T-cell (primary cell): ENCODE results near the gene ARHGEF16. TPM values are rescaled to one million over a fixed set of nuclear protein-coding genes. Genes with fewer than 3 reads are reported as not detected.

Experiments used
- ATAC-seq, 4 experiments: fragments of 200-7000 bp in 3 of 4; fragments of 150-1000 bp in 1 of 4; cut with Tn5 transposase; replicated peaks in 1 of 4; 1 replicate in 3 of 4; 2 replicates in 1 of 4; pipeline ENCODE4 v1.10.0; 2021; ENCODE audit warnings: moderate library complexity in 3 of 4, mild to moderate bottlenecking in 2 of 4, moderate number of reproducible peaks in 1 of 4
- CTCF ChIA-PET, 2 donors: fragments of 300-600 bp; sonication (Branson Sonifier 250); formaldehyde crosslinking; loops; one replicate each; lab custom pipeline; 2022; ENCODE audit warnings: antibody characterized with exemption in 2 of 2; lab: Charles Lee
- POLR2A ChIA-PET, 2 donors: fragments of 300-600 bp; sonication (Branson Sonifier 250); formaldehyde crosslinking; loops; one replicate each; lab custom pipeline; 2022; ENCODE audit warnings: antibody characterized with exemption in 2 of 2; lab: Charles Lee
- DNase-seq, 35 experiments: peaks; one replicate each; pipeline versions ENCODE4 v3.0.0 to v3.0.0-alpha.2; 2013 to 2023
- H3K27ac ChIP-seq: one replicate; pipeline ENCODE4 v1.5.1; 2013; ENCODE audit warnings: low read length
- H3K27me3 ChIP-seq, 2 experiments: replicated peaks in 1 of 2; 1 replicate in 1 of 2; 2 replicates in 1 of 2; pipeline versions ENCODE4 v1.6.1 to v1.7.0; 2013; ENCODE audit warnings: low read length in 1 of 2, mixed read lengths in 1 of 2; ENCODE audit not compliant: control insufficient read depth in 2 of 2, insufficient read depth in 2 of 2; ENCODE audit errors: extremely low read depth in 1 of 2
- H3K36me3 ChIP-seq, 2 donors: 1 replicate in 1 of 2; 2 replicates in 1 of 2; pipeline versions ENCODE4 v1.6.1 to v1.7.0; 2013; ENCODE audit warnings: low read length in 1 of 2; ENCODE audit not compliant: control insufficient read depth in 2 of 2, insufficient read depth in 1 of 2; ENCODE audit errors: extremely low read depth in 1 of 2
- H3K4me1 ChIP-seq, 2 experiments: 1 replicate in 1 of 2; 2 replicates in 1 of 2; pipeline versions ENCODE4 v1.6.1 to v1.7.0; 2013; ENCODE audit warnings: low read length in 2 of 2, mixed read lengths in 1 of 2; ENCODE audit not compliant: insufficient read depth in 2 of 2, control insufficient read depth in 1 of 2; ENCODE audit errors: extremely low read depth in 1 of 2
- H3K4me3 ChIP-seq, 2 donors: 1 replicate in 1 of 2; 2 replicates in 1 of 2; pipeline versions ENCODE4 v1.5.1 to v1.7.0; 2013; ENCODE audit warnings: mild to moderate bottlenecking in 2 of 2, low read length in 1 of 2, moderate library complexity in 1 of 2; ENCODE audit not compliant: control insufficient read depth in 1 of 2; ENCODE audit errors: extremely low read depth in 1 of 2
- H3K9me3 ChIP-seq: 2 replicates; pipeline ENCODE4 v1.7.0; 2013
- H3K27ac Mint-ChIP-seq, 2 donors: one replicate each; pipeline ENCODE4 v1.8.0; 2020 to 2021; ENCODE audit warnings: mild to moderate bottlenecking in 2 of 2, mixed read lengths in 2 of 2
- H3K27me3 Mint-ChIP-seq, 2 donors: one replicate each; pipeline ENCODE4 v1.8.0; 2021 to 2022; ENCODE audit warnings: mixed read lengths in 2 of 2
- H3K36me3 Mint-ChIP-seq: one replicate; pipeline ENCODE4 v1.8.0; 2021; ENCODE audit warnings: mixed read lengths
- H3K4me1 Mint-ChIP-seq, 3 donors: one replicate each; pipeline ENCODE4 v1.8.0; 2020 to 2022; ENCODE audit warnings: mixed read lengths in 3 of 3, mild to moderate bottlenecking in 1 of 3
- H3K4me3 Mint-ChIP-seq, 3 donors: one replicate each; pipeline ENCODE4 v1.8.0; 2020 to 2022; ENCODE audit warnings: mild to moderate bottlenecking in 3 of 3, mixed read lengths in 3 of 3, moderate library complexity in 3 of 3
- H3K9me3 Mint-ChIP-seq, 3 donors: one replicate each; pipeline ENCODE4 v1.8.0; 2020 to 2022; ENCODE audit warnings: mixed read lengths in 3 of 3
- WGBS: methylation state at CpG from one replicate; pipeline ENCODE4 v1.1.5; 2013; ENCODE audit warnings: missing lambda C conversion rate; ENCODE audit not compliant: insufficient coverage; 5-methylcytosine and 5-hydroxymethylcytosine counted together
- total RNA-seq, 35 experiments: library from RNA in 6 of 35; stranded (reverse) in 6 of 35; fragments of 120-200 nt in 1 of 35; gene quantifications; one replicate each; pipeline versions ENCODE4 v1.2.1 to v1.2.4 and lab custom pipeline; 2013 to 2026

ARHGEF16 gene
- total RNA-seq, 5 donors from 2014 or later (not counting 1 experiment from before 2014, with no cell fraction given) = 0.22 to 0.44 (median 0.29) TPM; not detected in 1

DNA sequence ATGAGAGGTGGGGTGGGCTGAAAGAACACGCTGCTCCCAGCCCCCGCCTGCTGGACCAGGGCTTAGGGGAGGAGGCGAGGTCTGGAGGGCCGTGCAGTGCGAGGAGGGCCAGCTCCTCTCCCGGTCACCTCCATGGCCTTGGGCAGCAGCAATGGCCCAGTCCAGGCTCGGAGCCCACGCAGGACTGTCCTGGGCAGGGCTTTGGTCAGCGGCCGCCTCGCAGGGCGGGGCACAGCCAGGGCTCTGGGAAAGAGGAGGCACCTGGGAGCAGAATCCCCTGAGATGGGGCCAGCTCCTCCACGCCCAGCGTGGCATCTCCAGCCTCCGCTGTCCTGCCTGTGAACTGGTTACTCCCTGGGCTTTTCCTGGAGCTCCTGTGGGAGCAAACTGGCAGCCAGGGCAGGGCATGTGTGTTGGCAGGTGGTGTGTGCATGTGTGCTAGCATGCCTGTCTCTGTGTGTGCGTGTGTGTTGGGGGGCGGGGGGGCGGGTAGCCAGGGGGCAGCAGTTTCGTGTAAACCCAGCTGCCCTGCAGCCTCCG, 27.4 kb downstream of the ARHGEF16 start:
- Histone ChIP-seq H3K27me3 (peaks cover 0 to 38% of the 10 kb centered on the region in 2 experiments), H3K4me3 (no peak overlapping the region), H3K4me1 (no peaks in the 10 kb centered on the region), H3K36me3 (no peaks in the 10 kb centered on the region), H3K9me3 (no peaks in the 10 kb centered on the region), H3K27ac (no peak overlapping the region)
- Mint-ChIP-seq H3K36me3 (no peaks in the 10 kb centered on the region), H3K27me3 (no peaks in the 10 kb centered on the region), H3K4me1 (peaks cover 0 to 2% (median 0%) of the 10 kb centered on the region in 3 donors), H3K4me3 (no peak overlapping the region), H3K9me3 (no peaks in the 10 kb centered on the region), H3K27ac (no peak overlapping the region)
- ATAC-seq (no peak), DNase-seq (no peak)
- ChIA-PET POLR2A (no interaction called here), CTCF (interaction anchor here in 1 of 2 donors (0.5 kb wide), 1 partner anchor 12 kb away, joined by 4 read pairs; no protein-coding TSS in a partner anchor)
- 74% methylated on average over 20 of the region's 20 CpGs for WGBS

DNA sequence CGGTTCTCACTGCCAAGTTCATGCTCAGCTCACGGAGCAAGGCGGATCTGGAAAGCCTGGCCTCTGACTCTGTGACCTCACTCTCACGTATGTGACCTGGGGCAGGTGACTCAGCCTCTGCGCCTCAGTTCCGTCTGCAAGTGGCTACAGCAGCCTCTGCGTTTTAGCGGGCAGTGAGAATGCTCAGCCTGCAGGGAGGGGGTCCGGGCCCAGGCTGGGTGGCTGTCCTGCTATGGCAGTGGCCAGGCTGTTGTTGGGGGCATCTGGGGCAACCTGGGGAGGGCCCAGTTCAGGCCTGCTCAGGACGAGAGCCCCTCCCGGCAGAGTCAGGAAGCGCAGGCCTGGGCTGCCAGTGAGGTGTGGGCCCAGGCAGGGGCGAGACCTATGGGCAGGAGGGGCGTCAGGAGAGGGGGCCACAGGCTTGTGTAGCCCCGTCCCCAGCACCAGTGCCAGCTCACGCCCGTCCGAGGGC, 27.9 kb downstream of the ARHGEF16 start:
- CTCF ChIA-PET = no interaction called here
- ATAC-seq = peak in 2 of 4 experiments; percentile 29 to 31
- DNase-seq = no peak
- Mint-ChIP-seq H3K27ac (no peak overlapping the region), H3K4me3 (no peak overlapping the region), H3K36me3 (no peaks in the 10 kb centered on the region), H3K4me1 (peaks cover 0 to 2% (median 0%) of the 10 kb centered on the region in 3 donors), H3K9me3 (peaks cover 0 to 4% (median 2%) of the 10 kb centered on the region in 3 donors), H3K27me3 (no peaks in the 10 kb centered on the region)
- Histone ChIP-seq H3K4me3 (no peak overlapping the region), H3K36me3 (no peaks in the 10 kb centered on the region), H3K27ac (no peak overlapping the region), H3K4me1 (no peaks in the 10 kb centered on the region), H3K9me3 (no peaks in the 10 kb centered on the region), H3K27me3 (peaks cover 0 to 36% of the 10 kb centered on the region in 2 experiments)
- 38% methylated on average over 18 of the region's 18 CpGs for WGBS
- POLR2A ChIA-PET = no interaction called here

DNA sequence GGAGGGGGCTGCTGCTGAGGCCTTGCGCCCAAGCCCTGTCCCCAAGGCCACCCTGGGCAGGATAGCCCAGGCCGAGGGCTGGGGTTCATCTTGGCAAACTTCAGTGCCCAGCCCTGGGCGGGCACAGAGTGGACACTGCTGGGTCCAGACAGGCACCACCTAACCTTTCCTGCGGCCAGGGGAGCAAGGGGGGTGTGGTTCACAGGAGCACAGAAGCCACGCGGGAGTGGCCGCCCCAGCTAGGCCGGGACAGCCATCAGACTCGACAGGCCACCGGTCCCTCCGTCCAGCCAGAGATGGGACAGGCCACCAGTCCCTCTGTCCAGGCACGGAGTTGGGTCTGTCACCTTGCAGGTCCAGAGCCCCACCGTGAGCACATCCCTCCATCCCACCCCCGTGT, 28.9 kb downstream of the ARHGEF16 start:
- no peak overlapping the region for H3K27ac ChIP-seq
- peaks cover 0 to 10% (median 7%) of the 10 kb centered on the region in 3 donors for H3K9me3 Mint-ChIP-seq
- peaks cover 0 to 2% (median 0%) of the 10 kb centered on the region in 3 donors for H3K4me1 Mint-ChIP-seq
- H3K27me3 Mint-ChIP-seq = no peaks in the 10 kb centered on the region
- POLR2A ChIA-PET = no interaction called here
- H3K36me3 ChIP-seq = no peaks in the 10 kb centered on the region
- ATAC-seq = no peak
- no peak overlapping the region for H3K4me3 ChIP-seq
- H3K27ac Mint-ChIP-seq = no peak overlapping the region
- CTCF ChIA-PET = no interaction called here
- H3K36me3 Mint-ChIP-seq = no peaks in the 10 kb centered on the region
- no peak for DNase-seq
- WGBS = 66% methylated on average over 13 of the region's 14 CpGs
- peaks cover 0 to 32% of the 10 kb centered on the region in 2 experiments for H3K27me3 ChIP-seq
- no peak overlapping the region for H3K4me3 Mint-ChIP-seq
- no peaks in the 10 kb centered on the region for H3K4me1 ChIP-seq
- H3K9me3 ChIP-seq = no peaks in the 10 kb centered on the region

DNA sequence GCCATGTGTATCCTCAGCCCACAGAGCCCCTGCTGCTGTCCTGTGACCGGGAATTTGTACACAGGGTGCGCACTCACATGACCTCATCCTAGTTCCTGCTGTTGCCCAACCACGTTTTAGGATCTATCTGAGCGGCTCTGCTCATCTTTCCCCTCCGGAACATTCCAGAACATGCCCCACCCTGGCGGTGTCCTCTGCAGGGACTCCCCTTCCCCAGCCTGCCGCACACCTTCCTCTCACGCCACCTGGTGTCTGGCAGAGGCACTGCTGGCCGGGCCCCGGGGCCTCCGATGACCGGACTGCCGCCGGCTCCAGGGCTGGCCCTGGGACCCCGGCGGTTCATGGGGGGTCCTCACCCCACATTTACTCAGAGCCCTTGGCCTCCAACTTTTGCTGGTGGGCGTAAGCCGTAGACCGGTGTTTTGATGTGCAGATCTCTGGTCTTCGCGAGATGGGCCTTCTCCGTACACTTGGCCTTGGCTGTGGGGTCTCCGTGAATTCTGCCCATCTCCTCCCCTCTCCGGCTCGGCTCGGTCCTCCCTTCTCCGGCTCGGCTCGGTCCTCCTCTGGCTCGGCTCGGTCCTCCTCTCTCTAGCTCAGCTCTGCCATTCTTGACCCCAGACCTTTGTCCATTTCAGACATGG, 29.5 kb downstream of the ARHGEF16 start:
- H3K4me1 Mint-ChIP-seq = peaks cover 0 to 2% (median 0%) of the 10 kb centered on the region in 3 donors
- ChIA-PET CTCF (interaction anchor here (0.6 to 0.7 kb wide), 3 partner anchors 31 to 1372 kb away, joined by 3 read pairs; no protein-coding TSS in a partner anchor), POLR2A (no interaction called here)
- 34% methylated on average over 19 of the region's 31 CpGs for WGBS
- H3K36me3 ChIP-seq = no peaks in the 10 kb centered on the region
- H3K27ac Mint-ChIP-seq = no peak overlapping the region
- no peak overlapping the region for H3K4me3 ChIP-seq
- DNase-seq (peak in 17 of 35 experiments; percentile 7 to 43 (median 26)), ATAC-seq (peak in 3 of 4 experiments; percentile 36 to 46 (median 42))
- peaks cover 0 to 32% of the 10 kb centered on the region in 2 experiments for H3K27me3 ChIP-seq
- peaks cover 0 to 15% (median 12%) of the 10 kb centered on the region in 3 donors for H3K9me3 Mint-ChIP-seq
- H3K4me1 ChIP-seq = no peaks in the 10 kb centered on the region
- H3K27me3 Mint-ChIP-seq = no peaks in the 10 kb centered on the region
- H3K36me3 Mint-ChIP-seq = peaks cover 4% of the 10 kb centered on the region
- no peaks in the 10 kb centered on the region for H3K9me3 ChIP-seq
- no peak overlapping the region for H3K4me3 Mint-ChIP-seq
- H3K27ac ChIP-seq = no peak overlapping the region

DNA sequence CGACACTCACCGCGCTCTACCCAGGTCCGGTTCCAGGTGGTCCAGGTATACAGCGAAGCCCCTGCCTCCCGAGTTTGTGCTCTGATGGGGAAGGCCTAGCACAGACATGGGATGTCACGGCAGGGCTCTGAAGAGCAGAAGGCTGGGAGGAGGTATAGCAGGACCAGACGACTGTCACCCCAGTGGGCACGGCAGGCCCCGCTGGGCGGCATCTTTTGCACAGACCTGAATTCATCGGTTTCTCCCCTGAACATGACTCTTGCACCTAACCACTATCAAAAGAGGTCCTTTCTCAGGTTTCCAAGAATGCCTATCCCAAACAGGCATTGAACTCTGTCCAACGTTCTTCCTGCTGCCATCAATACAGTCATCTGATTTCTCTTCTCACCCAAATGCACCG, 30.6 kb downstream of the ARHGEF16 start:
- peaks cover 0 to 2% (median 0%) of the 10 kb centered on the region in 3 donors for H3K4me1 Mint-ChIP-seq
- Histone ChIP-seq H3K27ac (no peak overlapping the region), H3K27me3 (peaks cover 0 to 32% of the 10 kb centered on the region in 2 experiments), H3K4me3 (no peak overlapping the region), H3K36me3 (peaks cover 0 to 4% of the 10 kb centered on the region in 2 donors), H3K4me1 (no peaks in the 10 kb centered on the region), H3K9me3 (no peaks in the 10 kb centered on the region)
- H3K9me3 Mint-ChIP-seq = peaks cover 0 to 18% (median 14%) of the 10 kb centered on the region in 3 donors
- H3K36me3 Mint-ChIP-seq = peaks cover 8% of the 10 kb centered on the region
- ATAC-seq (no peak), DNase-seq (no peak)
- ChIA-PET CTCF (interaction anchor here in 1 of 2 donors (2.5 kb wide), 1 partner anchor 32 kb away, joined by 6 read pairs; no protein-coding TSS in a partner anchor), POLR2A (no interaction called here)
- H3K27me3 Mint-ChIP-seq = no peaks in the 10 kb centered on the region
- H3K27ac Mint-ChIP-seq = no peak overlapping the region
- no peak overlapping the region for H3K4me3 Mint-ChIP-seq
- 83% methylated on average over 12 of the region's 14 CpGs for WGBS

DNA sequence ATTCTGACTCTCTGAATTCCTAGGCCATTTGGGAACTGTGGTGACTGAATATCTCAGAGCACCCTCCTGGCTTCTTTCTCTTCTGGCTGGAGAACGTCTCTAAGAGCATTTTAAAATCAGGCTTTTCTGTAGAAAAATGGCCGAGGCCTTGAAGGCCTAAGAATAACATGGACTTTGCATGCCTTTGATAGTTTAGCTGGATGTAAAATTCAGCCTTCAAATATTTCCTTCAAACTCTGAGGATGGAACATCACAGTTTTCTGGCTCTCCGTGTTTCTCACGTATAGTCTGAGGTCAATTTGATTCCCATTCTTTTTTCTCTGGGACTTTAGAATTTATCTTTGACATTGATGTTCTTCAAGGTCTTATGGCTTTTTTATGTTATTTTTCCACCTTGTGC, 34.0 kb downstream of the ARHGEF16 start:
- Mint-ChIP-seq H3K27ac (no peak overlapping the region), H3K36me3 (peaks cover 8% of the 10 kb centered on the region), H3K4me1 (peaks cover 5 to 7% (median 6%) of the 10 kb centered on the region in 3 donors), H3K9me3 (peaks cover 0 to 18% (median 14%) of the 10 kb centered on the region in 3 donors), H3K4me3 (no peak overlapping the region), H3K27me3 (no peaks in the 10 kb centered on the region)
- H3K27ac ChIP-seq = no peak overlapping the region
- H3K36me3 ChIP-seq = peaks cover 0 to 7% of the 10 kb centered on the region in 2 donors
- no peak for ATAC-seq
- no peak for DNase-seq
- H3K27me3 ChIP-seq = peaks cover 0 to 13% of the 10 kb centered on the region in 2 experiments
- H3K9me3 ChIP-seq = no peaks in the 10 kb centered on the region
- peaks cover 0 to 12% of the 10 kb centered on the region in 2 experiments for H3K4me1 ChIP-seq
- ChIA-PET CTCF (no interaction called here), POLR2A (no interaction called here)
- H3K4me3 ChIP-seq = no peak overlapping the region
- WGBS = no CpG with 5 or more reads among the region's 4 CpGs
